SKM-1 (cell line): Measurements from ENCODE around the gene ARID1A.
"Not testable (repeated sequence)": the region's sequence is repeated elsewhere in the genome, so short reads cannot be mapped to it uniquely, and the experiment has no call there.

Experiments used
- DNase-seq: peaks from one replicate; lab custom pipeline; 2025; ENCODE audit not compliant: unreplicated experiment; lab: John Stamatoyannopoulos, UW

The ARID1A gene

DNA sequence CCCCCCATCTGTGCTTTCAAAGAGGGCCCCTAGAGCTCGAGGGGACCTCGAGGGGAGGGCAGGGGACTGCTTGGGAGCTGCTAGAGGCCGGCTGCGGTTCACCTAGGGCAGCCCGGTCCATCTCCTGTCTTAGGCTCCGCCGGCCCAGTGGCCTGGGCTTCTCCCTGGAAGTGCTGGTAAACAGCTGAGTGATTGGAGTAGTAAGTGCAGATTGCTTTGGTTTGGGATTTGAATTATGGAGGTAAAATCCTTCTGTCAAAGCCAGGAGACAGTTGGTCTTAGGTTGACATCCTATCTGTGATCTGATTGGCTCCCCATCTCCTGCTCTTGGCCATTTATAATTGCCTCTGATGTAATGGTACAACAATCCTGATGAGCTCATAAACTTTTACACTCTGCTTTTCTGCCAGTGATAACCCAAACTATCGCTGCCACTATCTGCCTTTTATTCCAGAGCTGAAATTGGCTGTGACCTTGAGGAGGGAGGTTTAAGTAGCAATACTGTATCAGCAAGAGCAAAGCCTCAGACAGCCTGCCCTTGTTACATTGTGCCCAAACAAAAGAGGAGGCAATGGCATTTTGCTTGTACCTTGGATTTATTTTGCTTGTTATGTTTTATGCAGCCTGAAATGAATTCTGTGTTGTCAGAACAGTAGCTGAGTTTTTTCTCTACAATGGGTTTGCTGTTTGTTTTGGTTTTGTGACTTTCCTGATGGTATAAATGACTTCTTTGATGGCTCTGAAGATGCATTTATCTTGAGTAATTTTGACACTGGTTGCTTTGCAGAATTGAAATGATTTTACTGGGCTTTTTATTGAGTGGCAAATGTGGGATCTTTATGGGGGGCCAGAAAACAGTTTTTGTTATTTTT, 2.4 kb downstream of the ARID1A start:
- no peak for DNase-seq

DNA sequence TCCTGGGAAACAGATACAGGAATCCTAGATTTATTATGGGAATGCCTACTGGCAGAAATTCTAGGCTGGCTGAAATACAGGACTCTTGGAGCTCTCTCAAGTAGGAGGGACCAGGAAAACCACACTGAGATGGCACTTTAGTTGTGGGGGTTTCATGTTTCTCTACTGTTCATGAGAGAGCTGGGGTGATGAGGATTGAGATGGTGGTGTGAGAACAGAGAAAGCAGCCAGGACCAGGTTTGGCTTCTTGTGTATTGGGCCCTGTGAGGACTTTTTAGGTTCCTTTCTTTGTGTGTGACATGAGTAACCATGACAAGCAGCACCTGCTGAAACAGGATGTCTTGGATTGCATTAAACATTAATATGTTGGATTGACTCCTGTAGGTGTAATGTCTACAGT, 4.9 kb downstream of the ARID1A start:
- DNase-seq = no peak

DNA sequence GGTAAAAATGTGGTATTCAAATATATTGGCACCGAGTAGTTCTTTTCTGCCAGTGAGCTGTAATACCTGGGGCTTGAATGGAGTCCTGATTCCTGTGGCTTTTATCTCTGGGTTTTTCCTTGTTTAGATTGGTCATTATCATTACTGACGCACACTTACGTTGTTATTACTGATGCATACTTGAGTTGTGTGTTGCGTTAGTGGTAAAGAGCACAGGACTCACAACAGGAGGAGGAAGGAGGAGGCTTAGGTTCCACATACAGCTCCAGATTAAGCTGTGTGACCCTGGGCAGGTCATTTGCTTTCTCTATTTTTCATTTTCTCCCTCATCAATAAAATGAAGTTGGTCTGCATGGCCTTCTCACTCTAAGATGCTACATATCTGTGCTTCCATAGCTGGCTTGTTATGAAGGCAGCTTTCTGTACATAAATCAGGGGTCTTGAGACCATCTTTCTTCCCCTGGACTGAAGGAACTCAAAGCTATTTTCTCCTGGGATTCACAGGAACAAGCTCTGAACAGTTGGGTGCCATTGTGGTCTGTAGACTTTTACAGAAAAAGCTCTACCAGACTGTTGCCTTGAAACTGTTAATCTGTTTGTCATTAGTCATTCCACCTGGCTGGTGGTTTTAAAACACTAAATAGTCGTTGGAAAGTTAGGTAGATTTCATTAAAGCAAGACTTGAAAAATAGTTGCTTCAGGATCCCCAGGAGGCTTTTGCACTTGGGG, 5.6 kb downstream of the ARID1A start:
- DNase-seq = no peak

DNA sequence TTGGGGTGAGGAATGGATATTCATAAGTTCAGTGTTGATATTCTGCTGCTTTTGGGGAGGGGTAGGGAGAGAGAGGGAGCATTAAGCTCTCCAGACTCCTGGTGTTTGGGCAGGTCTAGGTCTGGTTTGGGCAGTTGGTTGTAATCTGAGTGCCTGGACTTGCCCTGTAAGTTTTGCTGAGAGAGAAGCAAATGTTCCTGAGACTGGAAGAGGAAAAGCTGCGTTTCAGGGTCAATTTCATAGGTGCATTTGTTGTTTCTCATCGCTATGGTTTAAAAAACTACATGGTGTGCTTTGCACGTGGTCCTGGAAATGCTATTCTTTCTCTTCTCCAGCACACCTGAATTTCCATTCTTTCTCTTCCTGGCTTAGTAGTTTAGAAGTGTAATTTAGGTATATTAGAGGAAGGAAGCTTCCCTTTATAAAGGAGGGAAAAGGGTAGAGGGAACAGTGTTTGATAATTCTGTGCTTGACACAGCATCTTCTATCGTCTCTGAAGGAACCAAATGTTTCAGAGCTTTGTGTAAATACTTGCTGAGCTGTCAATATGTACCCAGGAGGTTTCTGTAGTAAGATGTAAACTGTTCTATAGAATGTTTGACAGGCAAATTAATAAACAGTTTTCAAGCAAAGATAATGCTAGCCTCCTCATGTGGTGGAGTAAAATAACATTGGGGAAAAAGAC, 6.3 kb downstream of the ARID1A start:
- DNase-seq = no peak

DNA sequence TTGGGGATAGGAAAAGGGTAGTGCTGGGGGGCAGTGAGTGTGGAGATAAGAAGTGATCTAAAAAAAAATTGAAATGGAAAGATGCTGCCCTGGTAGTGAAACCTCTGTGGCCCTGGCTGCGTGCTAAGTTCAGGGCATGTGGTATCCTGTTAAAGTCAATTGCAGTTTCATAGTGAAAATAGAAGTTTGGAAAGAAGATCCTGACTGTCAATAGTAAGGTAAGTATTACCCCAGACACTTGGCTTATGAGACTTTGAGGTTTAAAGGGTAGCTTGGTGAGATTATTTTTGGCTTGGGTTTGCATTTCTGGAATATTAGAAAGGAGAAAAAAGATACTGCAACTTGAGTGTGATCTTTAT, 6.8 kb downstream of the ARID1A start:
- DNase-seq = no peak

- no peak for DNase-seq
Observed at GRCh38 chr1:26703478-26703877, 7.7 kb downstream of the ARID1A start.

DNA sequence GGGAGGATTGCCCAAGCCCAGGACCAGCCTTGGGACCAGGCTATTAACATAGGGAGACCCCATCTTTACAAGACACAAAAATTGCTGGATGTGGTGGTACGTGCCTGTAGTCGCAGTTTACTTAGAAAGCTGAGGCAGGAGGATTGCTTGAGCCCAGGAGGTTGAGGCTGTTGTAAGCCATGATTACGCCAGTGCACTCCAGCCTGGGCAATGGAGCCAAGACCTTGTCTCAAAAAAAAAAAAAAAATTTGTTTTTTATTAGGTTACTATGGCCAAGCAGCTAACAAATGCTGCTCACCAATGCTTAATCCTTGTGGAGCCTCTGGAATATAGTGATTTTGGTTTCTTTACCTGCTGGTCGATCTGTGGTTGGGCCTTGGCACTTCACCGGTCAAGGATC, 8.8 kb downstream of the ARID1A start:
- DNase-seq = no peak

DNA sequence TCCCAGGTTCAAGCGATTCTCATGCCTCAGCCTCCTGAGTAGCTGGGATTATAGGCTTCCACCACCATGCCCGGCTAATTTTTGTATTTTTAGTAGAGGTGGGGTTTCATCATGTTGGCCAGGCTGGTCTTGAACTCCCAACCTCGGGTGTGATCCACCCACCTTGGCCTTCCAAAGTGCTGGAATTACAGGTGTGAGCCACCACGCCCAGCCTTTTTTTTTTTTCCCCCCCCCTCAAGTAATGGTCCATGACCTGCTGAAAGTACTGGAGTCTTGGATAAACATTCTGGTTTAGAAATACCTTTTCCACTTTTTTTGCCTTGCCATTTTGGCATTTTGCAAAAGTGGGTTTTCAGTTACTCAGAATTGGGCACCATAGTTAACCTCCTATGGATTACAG, 9.4 kb downstream of the ARID1A start:
- DNase-seq = not testable (repeated sequence)

- no peak for DNase-seq
Observed at GRCh38 chr1:26705788-26706311, 10.0 kb downstream of the ARID1A start.

DNA sequence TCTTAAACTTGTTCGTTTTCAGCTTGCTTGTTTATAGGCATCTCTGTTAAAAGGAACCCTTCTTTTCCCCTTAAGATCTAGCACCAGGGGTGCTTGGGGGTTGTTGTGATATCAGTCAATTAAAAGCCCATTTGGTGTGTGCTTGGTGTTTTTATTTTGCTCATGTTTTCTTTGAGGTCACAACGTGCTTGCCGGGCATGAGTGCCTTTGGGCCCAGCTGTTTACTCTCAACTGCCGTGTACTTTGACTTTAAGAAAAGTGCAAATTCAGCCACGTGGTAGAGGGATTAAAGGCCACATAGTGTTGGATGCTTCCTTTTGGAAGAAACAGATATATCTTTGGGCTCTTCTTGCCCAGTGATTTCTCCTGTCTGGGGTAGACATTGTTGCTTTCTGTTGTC, 10.5 kb downstream of the ARID1A start:
- DNase-seq = no peak

- no peak for DNase-seq
Observed at GRCh38 chr1:26710811-26711210, 15.0 kb downstream of the ARID1A start.

- no peak for DNase-seq
Observed at GRCh38 chr1:26711777-26712176, 16.0 kb downstream of the ARID1A start.

- no peak for DNase-seq
Observed at GRCh38 chr1:26717017-26717491, 21.2 kb downstream of the ARID1A start.

DNA sequence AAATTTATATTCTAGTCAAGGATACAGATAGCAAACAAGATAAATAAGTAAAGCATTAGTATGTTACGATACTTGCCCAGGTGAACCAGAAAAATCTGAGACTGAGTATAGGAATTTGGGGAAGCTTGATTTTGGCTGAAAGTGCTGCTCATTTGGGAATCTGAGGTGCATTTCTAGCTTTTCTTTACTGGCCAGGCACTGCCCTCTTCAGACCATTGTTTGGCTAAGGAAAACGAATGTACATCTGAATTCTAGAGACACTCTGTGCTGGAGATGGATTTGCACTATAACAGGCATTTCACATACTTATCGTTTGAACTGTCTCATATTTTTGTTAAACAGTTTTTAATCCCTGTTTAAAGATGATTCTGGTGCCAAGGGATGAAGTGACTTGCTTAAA, 23.4 kb downstream of the ARID1A start:
- DNase-seq = no peak

GRCh38 chr1:26721669-26722355, 26.0 kb downstream of the ARID1A start:
- no peak for DNase-seq

- no peak for DNase-seq
Observed at GRCh38 chr1:26723013-26723991, 27.5 kb downstream of the ARID1A start.

- DNase-seq = no peak
Observed at GRCh38 chr1:26724118-26724517, 28.3 kb downstream of the ARID1A start.

DNA sequence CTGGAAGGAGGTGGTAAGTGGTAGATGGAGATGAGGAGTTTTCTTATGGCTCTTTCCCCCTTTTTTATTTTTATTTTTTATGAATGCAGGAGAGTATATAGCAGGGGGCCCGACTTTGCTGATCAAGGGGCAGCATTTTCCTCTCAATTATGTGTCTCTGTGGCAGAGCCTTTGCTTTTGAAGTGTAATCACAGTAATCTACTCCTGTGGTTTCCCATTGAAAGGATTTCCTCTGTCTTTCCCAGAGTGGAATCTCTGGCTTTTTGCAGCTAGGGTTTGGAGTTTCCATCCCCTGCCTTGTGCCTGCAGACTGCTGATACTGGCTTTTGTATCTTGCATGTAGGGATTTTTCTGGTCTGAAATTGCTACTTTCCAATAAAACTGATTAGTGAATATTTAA, 29.1 kb downstream of the ARID1A start:
- DNase-seq = no peak

DNA sequence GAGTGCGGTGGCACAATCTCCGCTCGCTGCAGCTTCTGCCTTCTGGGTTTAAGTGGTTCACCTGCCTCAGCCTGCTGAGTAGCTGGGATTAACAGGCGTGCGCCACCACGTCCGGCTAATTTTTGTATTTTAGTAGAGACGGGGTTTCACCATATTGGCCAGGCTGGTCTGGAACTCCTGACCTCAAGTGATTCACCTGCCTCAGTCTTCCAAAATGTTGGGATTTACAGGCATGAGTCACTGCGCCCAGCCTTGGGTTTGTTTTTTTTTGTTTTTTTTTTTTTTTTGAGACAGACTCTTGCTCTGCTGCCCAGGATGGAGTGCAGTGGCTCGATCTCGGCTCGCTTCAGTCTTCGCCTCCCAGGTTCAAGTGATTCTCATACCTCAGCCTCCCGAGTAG, 30.1 kb downstream of the ARID1A start:
- DNase-seq = not testable (repeated sequence)

GRCh38 chr1:26726784-26727183, 31.0 kb downstream of the ARID1A start:
- DNase-seq = no peak
